ENCODE results near the gene TCHP. TPM values are rescaled to one million over a fixed set of nuclear protein-coding genes. Genes with fewer than 3 reads are reported as not detected.

The TCHP gene
- total and polyA plus RNA-seq, 2 experiments from 2014 or later = 3.1 to 6.2 TPM

DNA sequence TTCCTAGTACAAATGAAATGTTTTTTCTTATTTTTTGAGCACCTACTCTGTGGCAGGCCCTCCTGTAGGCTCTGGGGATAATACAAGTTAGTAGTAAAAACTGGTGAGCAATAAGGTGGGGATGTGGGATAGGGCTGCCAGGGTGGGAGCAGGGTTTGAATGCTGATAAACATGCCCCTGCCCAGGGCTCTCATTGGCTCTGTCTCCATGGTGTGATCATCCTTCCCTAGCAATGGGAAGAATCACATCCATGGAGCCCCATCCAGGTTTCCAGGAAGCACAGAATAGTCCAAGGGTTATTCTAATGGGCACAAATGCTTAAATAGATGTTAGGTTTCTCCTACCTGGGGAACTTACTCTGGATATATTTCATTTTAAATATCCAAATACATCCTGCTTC lies 50.6 kb downstream of the TCHP start:
- Mint-ChIP-seq H3K4me1 (peaks cover 32% of the 10 kb centered on the region), H3K4me3 (no peak overlapping the region), H3K9me3 (no peaks in the 10 kb centered on the region), H3K27me3 (ENCODE audit: insufficient read depth, low read depth, poor library complexity) (peaks cover 4% of the 10 kb centered on the region), H3K36me3 (ENCODE audit: low read depth) (peaks cover 16% of the 10 kb centered on the region), H3K27ac (no peak overlapping the region)
- Histone ChIP-seq H3K4me3 (no peak overlapping the region), H3K27ac (ENCODE audit: low read depth) (no peak overlapping the region), H3K9me2 (ENCODE audit: insufficient read depth) (no peaks in the 10 kb centered on the region), H3K4me2 (no peak overlapping the region), H3K27me3 (ENCODE audit: insufficient read depth) (no peaks in the 10 kb centered on the region), H3K36me3 (ENCODE audit: insufficient read depth) (peaks cover 9% of the 10 kb centered on the region; the same call in 1 of the 2 replicates), H2AFZ (no peak overlapping the region), H4K20me1 (replicated peaks; ENCODE audit: insufficient read depth) (no peaks in the 10 kb centered on the region; the same call in 1 of the 2 replicates), H3K79me2 (replicated peaks; ENCODE audit: insufficient read depth) (no peaks in the 10 kb centered on the region), H3K4me1 (ENCODE audit: insufficient read depth) (peaks cover 14% of the 10 kb centered on the region), H3F3A (replicated peaks; ENCODE audit: low read depth) (0 out of 2 replicates have a peak, but pooled peaks cover 3% of the 10 kb centered on the region)
- TF ChIP-seq, protein P1, sequence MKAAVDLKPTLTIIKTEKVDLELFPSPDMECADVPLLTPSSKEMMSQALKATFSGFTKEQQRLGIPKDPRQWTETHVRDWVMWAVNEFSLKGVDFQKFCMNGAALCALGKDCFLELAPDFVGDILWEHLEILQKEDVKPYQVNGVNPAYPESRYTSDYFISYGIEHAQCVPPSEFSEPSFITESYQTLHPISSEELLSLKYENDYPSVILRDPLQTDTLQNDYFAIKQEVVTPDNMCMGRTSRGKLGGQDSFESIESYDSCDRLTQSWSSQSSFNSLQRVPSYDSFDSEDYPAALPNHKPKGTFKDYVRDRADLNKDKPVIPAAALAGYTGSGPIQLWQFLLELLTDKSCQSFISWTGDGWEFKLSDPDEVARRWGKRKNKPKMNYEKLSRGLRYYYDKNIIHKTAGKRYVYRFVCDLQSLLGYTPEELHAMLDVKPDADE (IDR thresholded peaks at IDR 0.05) = no peak
- no peak for TF ChIP-seq NANOG (IDR thresholded peaks at IDR 0.05; ENCODE audit: borderline replicate concordance)
- DNase-seq (ENCODE audit: low spot score) = no peak
- ATAC-seq = no peak

DNA sequence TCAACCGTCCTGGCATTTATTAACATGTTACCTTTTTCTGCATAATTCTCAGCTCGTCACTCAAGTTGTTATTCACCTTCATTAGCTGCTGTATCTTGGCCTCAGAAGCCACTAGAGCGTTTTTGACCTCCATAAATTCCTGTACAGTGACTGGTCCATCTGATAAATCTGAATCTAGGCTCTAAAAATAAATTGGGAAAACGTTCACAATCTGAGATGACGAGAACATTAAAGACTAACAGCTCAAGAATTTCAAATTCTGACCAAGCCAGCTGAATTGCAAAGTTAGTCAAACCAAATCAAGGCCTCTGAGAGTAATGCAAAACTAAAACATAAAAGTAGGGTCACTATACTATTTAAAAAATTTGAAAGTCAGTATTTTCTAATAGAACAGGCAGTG lies 51.1 kb downstream of the TCHP start:
- Mint-ChIP-seq H3K36me3 (ENCODE audit: low read depth) (peaks cover 17% of the 10 kb centered on the region), H3K27ac (no peak overlapping the region), H3K27me3 (ENCODE audit: insufficient read depth, low read depth, poor library complexity) (peaks cover 4% of the 10 kb centered on the region), H3K4me1 (peaks cover 31% of the 10 kb centered on the region), H3K4me3 (no peak overlapping the region), H3K9me3 (no peaks in the 10 kb centered on the region)
- no peak for DNase-seq (ENCODE audit: low spot score)
- Histone ChIP-seq H3K4me1 (ENCODE audit: insufficient read depth) (peaks cover 10% of the 10 kb centered on the region; the same call in 1 of the 2 replicates), H3F3A (replicated peaks; ENCODE audit: low read depth) (0 out of 2 replicates have a peak, but pooled peaks cover 3% of the 10 kb centered on the region), H3K27me3 (ENCODE audit: insufficient read depth) (no peaks in the 10 kb centered on the region), H4K20me1 (replicated peaks; ENCODE audit: insufficient read depth) (no peaks in the 10 kb centered on the region; the same call in 1 of the 2 replicates), H3K4me3 (no peak overlapping the region), H3K79me2 (replicated peaks; ENCODE audit: insufficient read depth) (no peaks in the 10 kb centered on the region), H3K9me2 (ENCODE audit: insufficient read depth) (no peaks in the 10 kb centered on the region), H3K27ac (ENCODE audit: low read depth) (no peak overlapping the region), H3K4me2 (no peak overlapping the region), H2AFZ (no peak overlapping the region), H3K36me3 (ENCODE audit: insufficient read depth) (peaks cover 9% of the 10 kb centered on the region; the same call in 1 of the 2 replicates)
- TF ChIP-seq ZNF331 (CRISPR knock-in tag; IDR thresholded peaks at IDR 0.05; ENCODE audit: low read depth) (no peak), JUNB (IDR thresholded peaks at IDR 0.05; ENCODE audit: unreplicated experiment) (no peak), STAT1 (IDR thresholded peaks at IDR 0.05; ENCODE audit: unreplicated experiment) (no peak), ZNF114 (CRISPR knock-in tag; IDR thresholded peaks at IDR 0.05) (no peak), EZH2phosphoT487 (IDR thresholded peaks at IDR 0.05; ENCODE audit: unreplicated experiment) (no peak), POLR2AphosphoS5 (IDR thresholded peaks at IDR 0.05; ENCODE audit: low read depth) (no peak), EZH2 (IDR thresholded peaks at IDR 0.05; ENCODE audit: low read depth, unreplicated experiment) (no peak)
- TF ChIP-seq, protein P2, sequence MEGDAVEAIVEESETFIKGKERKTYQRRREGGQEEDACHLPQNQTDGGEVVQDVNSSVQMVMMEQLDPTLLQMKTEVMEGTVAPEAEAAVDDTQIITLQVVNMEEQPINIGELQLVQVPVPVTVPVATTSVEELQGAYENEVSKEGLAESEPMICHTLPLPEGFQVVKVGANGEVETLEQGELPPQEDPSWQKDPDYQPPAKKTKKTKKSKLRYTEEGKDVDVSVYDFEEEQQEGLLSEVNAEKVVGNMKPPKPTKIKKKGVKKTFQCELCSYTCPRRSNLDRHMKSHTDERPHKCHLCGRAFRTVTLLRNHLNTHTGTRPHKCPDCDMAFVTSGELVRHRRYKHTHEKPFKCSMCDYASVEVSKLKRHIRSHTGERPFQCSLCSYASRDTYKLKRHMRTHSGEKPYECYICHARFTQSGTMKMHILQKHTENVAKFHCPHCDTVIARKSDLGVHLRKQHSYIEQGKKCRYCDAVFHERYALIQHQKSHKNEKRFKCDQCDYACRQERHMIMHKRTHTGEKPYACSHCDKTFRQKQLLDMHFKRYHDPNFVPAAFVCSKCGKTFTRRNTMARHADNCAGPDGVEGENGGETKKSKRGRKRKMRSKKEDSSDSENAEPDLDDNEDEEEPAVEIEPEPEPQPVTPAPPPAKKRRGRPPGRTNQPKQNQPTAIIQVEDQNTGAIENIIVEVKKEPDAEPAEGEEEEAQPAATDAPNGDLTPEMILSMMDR (conservative IDR thresholded peaks at IDR 0.05; ENCODE audit: low read depth in 2 of 2) = no peak
- TF ChIP-seq, protein P3, sequence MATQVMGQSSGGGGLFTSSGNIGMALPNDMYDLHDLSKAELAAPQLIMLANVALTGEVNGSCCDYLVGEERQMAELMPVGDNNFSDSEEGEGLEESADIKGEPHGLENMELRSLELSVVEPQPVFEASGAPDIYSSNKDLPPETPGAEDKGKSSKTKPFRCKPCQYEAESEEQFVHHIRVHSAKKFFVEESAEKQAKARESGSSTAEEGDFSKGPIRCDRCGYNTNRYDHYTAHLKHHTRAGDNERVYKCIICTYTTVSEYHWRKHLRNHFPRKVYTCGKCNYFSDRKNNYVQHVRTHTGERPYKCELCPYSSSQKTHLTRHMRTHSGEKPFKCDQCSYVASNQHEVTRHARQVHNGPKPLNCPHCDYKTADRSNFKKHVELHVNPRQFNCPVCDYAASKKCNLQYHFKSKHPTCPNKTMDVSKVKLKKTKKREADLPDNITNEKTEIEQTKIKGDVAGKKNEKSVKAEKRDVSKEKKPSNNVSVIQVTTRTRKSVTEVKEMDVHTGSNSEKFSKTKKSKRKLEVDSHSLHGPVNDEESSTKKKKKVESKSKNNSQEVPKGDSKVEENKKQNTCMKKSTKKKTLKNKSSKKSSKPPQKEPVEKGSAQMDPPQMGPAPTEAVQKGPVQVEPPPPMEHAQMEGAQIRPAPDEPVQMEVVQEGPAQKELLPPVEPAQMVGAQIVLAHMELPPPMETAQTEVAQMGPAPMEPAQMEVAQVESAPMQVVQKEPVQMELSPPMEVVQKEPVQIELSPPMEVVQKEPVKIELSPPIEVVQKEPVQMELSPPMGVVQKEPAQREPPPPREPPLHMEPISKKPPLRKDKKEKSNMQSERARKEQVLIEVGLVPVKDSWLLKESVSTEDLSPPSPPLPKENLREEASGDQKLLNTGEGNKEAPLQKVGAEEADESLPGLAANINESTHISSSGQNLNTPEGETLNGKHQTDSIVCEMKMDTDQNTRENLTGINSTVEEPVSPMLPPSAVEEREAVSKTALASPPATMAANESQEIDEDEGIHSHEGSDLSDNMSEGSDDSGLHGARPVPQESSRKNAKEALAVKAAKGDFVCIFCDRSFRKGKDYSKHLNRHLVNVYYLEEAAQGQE (IDR thresholded peaks at IDR 0.05; ENCODE audit: unreplicated experiment) = no peak
- no peak for ATAC-seq
